ENCODE measurements around the gene MFRP. TPM values are rescaled to one million over a fixed set of nuclear protein-coding genes. Genes with fewer than 3 reads are reported as not detected.

Gene MFRP
- polyA plus RNA-seq, 1 of the 3 experiments (the other 2 are of a cell fraction): not detected

- Histone ChIP-seq H3K4me1 (ENCODE audit: control insufficient read depth in 1 of 2, insufficient read depth in 2 of 2, low read depth in 1 of 2, low read length in 1 of 2) (peaks cover 29 to 61% of the 10 kb centered on the region in 2 experiments; a peak in 3 of 4 replicates), H3K27ac (ENCODE audit: low read depth in 2 of 2, low read length in 1 of 2) (no peak overlapping the region), H3K9me3 (no peaks in the 10 kb centered on the region), H2AFZ (ENCODE audit: low read depth) (no peak overlapping the region), H3K4me2 (no peak overlapping the region), H3K36me3 (replicated peaks in 1 of 2; ENCODE audit: control insufficient read depth in 1 of 2, insufficient read depth in 2 of 2, low read length in 1 of 2) (peaks cover 0 to 3% of the 10 kb centered on the region in 2 experiments), H3F3A (replicated peaks; ENCODE audit: insufficient read depth) (peaks cover 21% of the 10 kb centered on the region), H4K20me1 (ENCODE audit: insufficient read depth) (no peaks in the 10 kb centered on the region), H3K27me3 (ENCODE audit: insufficient read depth) (no peaks in the 10 kb centered on the region), H3K9ac (no peak overlapping the region), H3K4me3 (ENCODE audit: low read depth in 2 of 2, low read length in 1 of 2) (peak overlapping the region in 1 of 2 experiments; percentile 49; a peak in 2 of 4 replicates), H3K9me2 (no peaks in the 10 kb centered on the region), H3K79me2 (ENCODE audit: insufficient read depth) (no peaks in the 10 kb centered on the region)
- no peak for TF ChIP-seq GABPA (IDR thresholded peaks at IDR 0.05; ENCODE audit: low read depth)
- TF ChIP-seq EZH2phosphoT487 (IDR thresholded peaks at IDR 0.05; ENCODE audit: borderline replicate concordance, low read depth): no peak
- TF ChIP-seq TCF12 (IDR thresholded peaks at IDR 0.05): no peak
- TF ChIP-seq MEF2A (IDR thresholded peaks at IDR 0.05; ENCODE audit: borderline replicate concordance, low read depth): no peak
- no peak for TF ChIP-seq NFIC (IDR thresholded peaks at IDR 0.05; ENCODE audit: borderline replicate concordance)
- TF ChIP-seq USF1 (IDR thresholded peaks at IDR 0.05; ENCODE audit: borderline replicate concordance, low read depth): no peak
- TF ChIP-seq JUND (IDR thresholded peaks at IDR 0.05): no peak
- TF ChIP-seq TAF1 (IDR thresholded peaks at IDR 0.05; ENCODE audit: borderline replicate concordance, low read depth, low read length): no peak
- no peak for TF ChIP-seq TEAD4 (IDR thresholded peaks at IDR 0.05; ENCODE audit: borderline replicate concordance, insufficient read depth)
- WGBS (ENCODE audit: low lambda C conversion rate): 65% methylated on average over 25 of the region's 44 CpGs
- ChIA-PET CTCF (interaction anchor here (0.8 to 5.1 kb wide), 7 partner anchors 10 to 823 kb away, joined by 3 to 41 read pairs (median 5); no protein-coding TSS in a partner anchor), POLR2A (no interaction called here)
- DNase-seq: no peak
These were observed 16.8 kb upstream of the MFRP start for GRCh38 chr11:119363081-119363850.

DNA sequence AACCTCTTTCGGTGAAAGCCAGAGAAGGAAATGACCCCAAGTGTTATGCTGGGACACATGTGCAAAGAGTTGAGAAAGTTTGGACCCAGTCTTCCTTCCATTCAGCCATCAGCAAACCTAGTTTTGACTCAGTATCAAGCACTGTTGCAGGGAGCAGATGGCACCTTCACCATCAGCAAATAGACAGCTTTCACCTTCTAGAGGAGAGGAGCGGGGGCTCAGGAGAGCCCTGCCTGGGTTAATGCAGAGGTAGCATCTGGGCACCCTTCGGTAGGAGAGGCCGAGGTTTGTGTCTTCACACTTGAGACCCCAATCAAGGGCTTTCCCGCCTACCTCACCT is 16.2 kb upstream of the MFRP start:
- Histone ChIP-seq H3K9me3 (no peaks in the 10 kb centered on the region), H3K27ac (ENCODE audit: low read depth in 2 of 2, low read length in 1 of 2) (no peak overlapping the region), H3K79me2 (ENCODE audit: insufficient read depth) (no peaks in the 10 kb centered on the region), H3K9ac (no peak overlapping the region), H3F3A (replicated peaks; ENCODE audit: insufficient read depth) (peaks cover 21% of the 10 kb centered on the region), H3K36me3 (replicated peaks in 1 of 2; ENCODE audit: control insufficient read depth in 1 of 2, insufficient read depth in 2 of 2, low read length in 1 of 2) (peaks cover 0 to 3% of the 10 kb centered on the region in 2 experiments), H3K4me2 (no peak overlapping the region), H4K20me1 (ENCODE audit: insufficient read depth) (no peaks in the 10 kb centered on the region), H3K9me2 (no peaks in the 10 kb centered on the region), H3K27me3 (ENCODE audit: insufficient read depth) (no peaks in the 10 kb centered on the region), H3K4me1 (ENCODE audit: control insufficient read depth in 1 of 2, insufficient read depth in 2 of 2, low read depth in 1 of 2, low read length in 1 of 2) (peaks cover 25 to 56% of the 10 kb centered on the region in 2 experiments; a peak in 3 of 4 replicates), H2AFZ (ENCODE audit: low read depth) (no peak overlapping the region), H3K4me3 (ENCODE audit: low read depth in 2 of 2, low read length in 1 of 2) (no peak overlapping the region)
- 100% methylated on average over 4 of the region's 5 CpGs for WGBS (ENCODE audit: low lambda C conversion rate)
- ChIA-PET CTCF (interaction anchor here (0.8 to 5.1 kb wide), 10 partner anchors 10 to 823 kb away, joined by 3 to 41 read pairs (median 10); partner anchors contain the start of gene USP2), POLR2A (no interaction called here)
- DNase-seq: no peak
- TF ChIP-seq EZH2phosphoT487 (IDR thresholded peaks at IDR 0.05; ENCODE audit: borderline replicate concordance, low read depth) (no peak), FOSL2 (IDR thresholded peaks at IDR 0.05; ENCODE audit: borderline replicate concordance, low read depth) (no peak), ELF1 (IDR thresholded peaks at IDR 0.05) (no peak), TEAD4 (IDR thresholded peaks at IDR 0.05; ENCODE audit: borderline replicate concordance, insufficient read depth) (no peak), MXI1 (IDR thresholded peaks at IDR 0.05; ENCODE audit: low read depth, low read length) (no peak), YY1 (IDR thresholded peaks at IDR 0.05; ENCODE audit: low read depth) (no peak), EP300 (IDR thresholded peaks at IDR 0.05; ENCODE audit: borderline replicate concordance in 1 of 2, low read depth in 1 of 2, low read length in 1 of 2) (no peak), TAF1 (IDR thresholded peaks at IDR 0.05; ENCODE audit: borderline replicate concordance, low read depth, low read length) (no peak), IRF3 (IDR thresholded peaks at IDR 0.05; ENCODE audit: low read depth, low read length) (no peak), TCF12 (IDR thresholded peaks at IDR 0.05) (no peak), RXRA (IDR thresholded peaks at IDR 0.05; ENCODE audit: borderline replicate concordance, low read depth) (no peak), JUND (IDR thresholded peaks at IDR 0.05) (no peak), ZBTB33 (IDR thresholded peaks at IDR 0.05; ENCODE audit: borderline replicate concordance, low read depth) (no peak), GATA2 (CRISPR knock-in tag; IDR thresholded peaks at IDR 0.05) (no peak), RAD21 (IDR thresholded peaks at IDR 0.05; ENCODE audit: low read length) (no peak), POLR2AphosphoS5 (IDR thresholded peaks at IDR 0.05; ENCODE audit: low read depth, low read length) (no peak)
- TF ChIP-seq, protein P1, sequence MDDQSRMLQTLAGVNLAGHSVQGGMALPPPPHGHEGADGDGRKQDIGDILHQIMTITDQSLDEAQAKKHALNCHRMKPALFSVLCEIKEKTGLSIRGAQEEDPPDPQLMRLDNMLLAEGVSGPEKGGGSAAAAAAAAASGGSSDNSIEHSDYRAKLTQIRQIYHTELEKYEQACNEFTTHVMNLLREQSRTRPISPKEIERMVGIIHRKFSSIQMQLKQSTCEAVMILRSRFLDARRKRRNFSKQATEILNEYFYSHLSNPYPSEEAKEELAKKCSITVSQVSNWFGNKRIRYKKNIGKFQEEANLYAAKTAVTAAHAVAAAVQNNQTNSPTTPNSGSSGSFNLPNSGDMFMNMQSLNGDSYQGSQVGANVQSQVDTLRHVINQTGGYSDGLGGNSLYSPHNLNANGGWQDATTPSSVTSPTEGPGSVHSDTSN (IDR thresholded peaks at IDR 0.05): no peak
